GM12865 (cell line): Measurements from ENCODE around the gene FKBP9.
"Not testable (repeated sequence)": the region's sequence is repeated elsewhere in the genome, so short reads cannot be mapped to it uniquely, and the experiment has no call there.

Experiments used
- DNase-seq: peaks from one replicate; pipeline ENCODE4 v3.0.0; 2010; ENCODE audit warnings: low read depth
- H3K4me3 ChIP-seq: 2 replicates; pipeline ENCODE4 v1.5.1; 2011; ENCODE audit warnings: mild to moderate bottlenecking, low read depth, low read length, control low read depth
- CTCF ChIP-seq: IDR thresholded peaks from 2 replicates; pipeline ENCODE4 v1.5.1; 2011; ENCODE audit warnings: low read length, control low read depth, low read depth, inconsistent platforms; ENCODE audit not compliant: insufficient read depth; ENCODE audit errors: missing control alignments

The FKBP9 gene

GRCh38 chr7:32952876-32953275 is 4.4 kb upstream of the FKBP9 start:
- no peak for DNase-seq
- TF ChIP-seq CTCF = no peak
- H3K4me3 ChIP-seq = no peak overlapping the region

- DNase-seq = no peak
- TF ChIP-seq CTCF = no peak
- H3K4me3 ChIP-seq = peak overlapping the region; percentile 57
Measured at GRCh38 chr7:32958046-32959025, 1.1 kb downstream of the FKBP9 start.

- not testable (repeated sequence) for DNase-seq, H3K4me3 ChIP-seq
Measured at GRCh38 chr7:32963880-32964301, 6.7 kb downstream of the FKBP9 start.

- not testable (repeated sequence) for H3K4me3 ChIP-seq
- DNase-seq = peak; percentile 16
- peak; percentile 24 for TF ChIP-seq CTCF
Measured at GRCh38 chr7:32964461-32965159, 7.4 kb downstream of the FKBP9 start.

- not testable (repeated sequence) for H3K4me3 ChIP-seq, DNase-seq
Measured at GRCh38 chr7:32966489-32967267, 9.4 kb downstream of the FKBP9 start.

- DNase-seq, H3K4me3 ChIP-seq: not testable (repeated sequence)
Measured at GRCh38 chr7:32967268-32967582, 10.0 kb downstream of the FKBP9 start.

GRCh38 chr7:32971967-32972366 is 14.7 kb downstream of the FKBP9 start:
- not testable (repeated sequence) for DNase-seq, H3K4me3 ChIP-seq

- DNase-seq, H3K4me3 ChIP-seq: not testable (repeated sequence)
Measured at GRCh38 chr7:32977159-32977558, 19.9 kb downstream of the FKBP9 start.

- not testable (repeated sequence) for DNase-seq, H3K4me3 ChIP-seq
Measured at GRCh38 chr7:32979246-32979645, 22.0 kb downstream of the FKBP9 start.

- not testable (repeated sequence) for DNase-seq, H3K4me3 ChIP-seq
Measured at GRCh38 chr7:32979902-32980301, 22.7 kb downstream of the FKBP9 start.

- H3K4me3 ChIP-seq, DNase-seq: not testable (repeated sequence)
Measured at GRCh38 chr7:32988148-32988547, 30.9 kb downstream of the FKBP9 start.

GRCh38 chr7:32991068-32991585 is 33.9 kb downstream of the FKBP9 start:
- not testable (repeated sequence) for DNase-seq, H3K4me3 ChIP-seq

- H3K4me3 ChIP-seq, DNase-seq: not testable (repeated sequence)
Measured at GRCh38 chr7:32991975-32992700, 34.9 kb downstream of the FKBP9 start.

GRCh38 chr7:32992750-32993149 is 35.5 kb downstream of the FKBP9 start:
- DNase-seq, H3K4me3 ChIP-seq: not testable (repeated sequence)
